ENCODE measurements around the gene ZNF345.

Gene ZNF345

GRCh38 chr19:36850559-36851442 lies at the start of gene ZNF345:
TSS of gene ZNF345 (plus strand) at chr19:36850876. CDS start at chr19:36876831, 25,955 bp downstream.
- peak; percentile 62 for DNase-seq (ENCODE audit: low read depth, low spot score)

- no peak for DNase-seq (ENCODE audit: low read depth, low spot score)
These were observed 45.3 kb upstream of the ZNF345 start for GRCh38 chr19:36805364-36805763.

GRCh38 chr19:36807029-36807428 lies 43.6 kb upstream of the ZNF345 start:
- no peak for DNase-seq (ENCODE audit: low read depth, low spot score)

GRCh38 chr19:36819130-36819630 lies 31.5 kb upstream of the ZNF345 start:
- no peak for DNase-seq (ENCODE audit: low read depth, low spot score)

- no peak for DNase-seq (ENCODE audit: low read depth, low spot score)
These were observed 28.9 kb upstream of the ZNF345 start for GRCh38 chr19:36821758-36822157.

GRCh38 chr19:36833430-36833829 lies 17.2 kb upstream of the ZNF345 start:
- DNase-seq (ENCODE audit: low read depth, low spot score), result no peak

- DNase-seq (ENCODE audit: low read depth, low spot score), result no peak
These were observed 13.3 kb upstream of the ZNF345 start for GRCh38 chr19:36837176-36837905.

- peak; percentile 63 for DNase-seq (ENCODE audit: low read depth, low spot score)
These were observed 12.5 kb upstream of the ZNF345 start, which contains the start of gene ZNF790 for GRCh38 chr19:36837906-36838783. TSS of gene ZNF790 (minus strand) at chr19:36838387. CDS start at chr19:36825619, 12,768 bp downstream.

GRCh38 chr19:36838784-36839324 lies 11.8 kb upstream of the ZNF345 start:
- DNase-seq (ENCODE audit: low read depth, low spot score), result no peak

- DNase-seq (ENCODE audit: low read depth, low spot score), result no peak
These were observed 2.7 kb upstream of the ZNF345 start for GRCh38 chr19:36847968-36848367.

GRCh38 chr19:36849701-36850558 lies 746 bp upstream of the ZNF345 start:
- DNase-seq (ENCODE audit: low read depth, low spot score), result peak; percentile 69

- no peak for DNase-seq (ENCODE audit: low read depth, low spot score)
These were observed 1.2 kb downstream of the ZNF345 start for GRCh38 chr19:36851898-36852297.

- DNase-seq (ENCODE audit: low read depth, low spot score), result no peak
These were observed 26.6 kb downstream of the ZNF345 start for GRCh38 chr19:36876993-36877938.

- DNase-seq (ENCODE audit: low read depth, low spot score), result no peak
These were observed 41.2 kb downstream of the ZNF345 start for GRCh38 chr19:36891768-36892357.

- DNase-seq (ENCODE audit: low read depth, low spot score), result no peak
These were observed 44.2 kb downstream of the ZNF345 start for GRCh38 chr19:36894849-36895383.

GRCh38 chr19:36898422-36898821 lies 47.7 kb downstream of the ZNF345 start:
- DNase-seq (ENCODE audit: low read depth, low spot score), result no peak

- peak; percentile 78 for DNase-seq (ENCODE audit: low read depth, low spot score)
These were observed 65.5 kb downstream of the ZNF345 start, which contains the start of the genes ZNF568 and ZNF829 for GRCh38 chr19:36915992-36916830. TSS of gene ZNF568 (plus strand) at chr19:36916332. CDS start at chr19:36922771, 6,439 bp downstream. TSS of gene ZNF829 (minus strand) at chr19:36916291. CDS start at chr19:36915167, 1,124 bp downstream.
